RWPE2 (cell line): ENCODE measurements around the gene RNF123.
A peak's percentile ranks its signal among the peaks of the same experiment; 100 is the strongest.

ENCODE experiments used
- ATAC-seq: fragments of 200-7000 bp; cut with Tn5 transposase; 3 replicates; pipeline ENCODE4 v1.9.1; 2021; ENCODE audit warnings: low read depth
- DNase-seq: peaks from one replicate; pipeline ENCODE4 v3.0.0-alpha.2; 2020; ENCODE audit warnings: low spot score
- H3K27ac ChIP-seq: fragments of 450-650 bp; 2 replicates; pipeline ENCODE4 v1.5.1; 2017; ENCODE audit warnings: mild to moderate bottlenecking; ENCODE audit not compliant: poor library complexity, severe bottlenecking
- H3K27me3 ChIP-seq: fragments of 250-450 bp; sonication (Bioruptor Pico); 2 replicates; pipeline ENCODE4 v1.5.1; 2021; ENCODE audit warnings: mild to moderate bottlenecking, moderate library complexity; ENCODE audit not compliant: insufficient read depth, poor library complexity, severe bottlenecking
- H3K36me3 ChIP-seq: fragments of 250-450 bp; sonication (Bioruptor Pico); 2 replicates; pipeline ENCODE4 v1.5.1; 2020; ENCODE audit warnings: low read depth, mild to moderate bottlenecking, moderate library complexity
- H3K4me1 ChIP-seq: fragments of 250-450 bp; sonication (Bioruptor Pico); 2 replicates; pipeline ENCODE4 v1.5.1; 2021; ENCODE audit warnings: mild to moderate bottlenecking, moderate library complexity; ENCODE audit not compliant: insufficient read depth, poor library complexity, severe bottlenecking
- H3K4me3 ChIP-seq: fragments of 250-450 bp; sonication (Bioruptor Pico); 2 replicates; pipeline ENCODE4 v1.5.1; 2021; ENCODE audit warnings: mild to moderate bottlenecking, moderate library complexity; ENCODE audit not compliant: severe bottlenecking
- H3K9me3 ChIP-seq: fragments of 250-450 bp; sonication (Bioruptor Pico); 2 replicates; pipeline ENCODE4 v1.5.1; 2021; ENCODE audit warnings: mild to moderate bottlenecking, moderate library complexity; ENCODE audit not compliant: severe bottlenecking
- CTCF ChIP-seq: fragments of 450-650 bp; IDR thresholded peaks from one replicate; pipeline ENCODE4 v1.5.1; 2017; ENCODE audit warnings: mild to moderate bottlenecking, moderate library complexity; ENCODE audit not compliant: poor library complexity, severe bottlenecking

RNF123 gene

GRCh38 chr3:49718858-49719213, 29.5 kb downstream of the RNF123 start:
- H3K27ac ChIP-seq, result no peak overlapping the region
- H3K27me3 ChIP-seq, result no peaks in the 10 kb centered on the region
- H3K9me3 ChIP-seq, result no peaks in the 10 kb centered on the region
- H3K4me3 ChIP-seq, result peak overlapping the region; percentile 28
- no peak for DNase-seq
- TF ChIP-seq CTCF, result no peak
- no peaks in the 10 kb centered on the region for H3K4me1 ChIP-seq
- peak; percentile 0 for ATAC-seq
- H3K36me3 ChIP-seq, result peaks cover 24% of the 10 kb centered on the region

- Histone ChIP-seq H3K36me3 (peaks cover 24% of the 10 kb centered on the region), H3K4me3 (peak within 1 kb of the TSS; percentile 28), H3K27ac (no peak within 1 kb of the TSS), H3K27me3 (no peaks in the 10 kb centered on the region), H3K4me1 (no peaks in the 10 kb centered on the region), H3K9me3 (no peaks in the 10 kb centered on the region)
- DNase-seq (peak; percentile 97), ATAC-seq (peak; percentile 68)
- TF ChIP-seq CTCF, result peak; percentile 27
Observed at GRCh38 chr3:49719214-49719884, 30.0 kb downstream of the RNF123 start, which contains the start of gene AMIGO3. Gene AMIGO3 (minus strand): TSS chr3:49719684. CDS start chr3:49719465, 219 bp downstream.

GRCh38 chr3:49720855-49721595, 31.7 kb downstream of the RNF123 start:
- Histone ChIP-seq H3K36me3 (peaks cover 24% of the 10 kb centered on the region), H3K4me3 (no peak overlapping the region), H3K27me3 (no peaks in the 10 kb centered on the region), H3K4me1 (no peaks in the 10 kb centered on the region), H3K27ac (no peak overlapping the region), H3K9me3 (no peaks in the 10 kb centered on the region)
- no peak for ATAC-seq
- TF ChIP-seq CTCF, result no peak
- DNase-seq, result no peak

GRCh38 chr3:49721596-49721895, 32.2 kb downstream of the RNF123 start:
- no peaks in the 10 kb centered on the region for H3K27me3 ChIP-seq
- ATAC-seq (no peak), DNase-seq (peak; percentile 50)
- no peaks in the 10 kb centered on the region for H3K4me1 ChIP-seq
- H3K36me3 ChIP-seq, result peaks cover 24% of the 10 kb centered on the region
- no peak overlapping the region for H3K4me3 ChIP-seq
- no peak for TF ChIP-seq CTCF
- no peaks in the 10 kb centered on the region for H3K9me3 ChIP-seq
- no peak overlapping the region for H3K27ac ChIP-seq
